HEK293 (cell line): ENCODE measurements around the gene UGT1A1.

ENCODE experiments used
- CTCF ChIA-PET: fragments of 350-600 bp; formaldehyde crosslinking; extraction: SDS; loops from one replicate; lab custom pipeline; 2021; ENCODE audit warnings: antibody characterized with exemption; lab: Yijun Ruan, JAX
- POLR2A ChIA-PET: fragments of 300-600 bp; formaldehyde crosslinking; extraction: SDS; loops from one replicate; lab custom pipeline; 2020; ENCODE audit warnings: antibody characterized with exemption, inconsistent platforms; lab: Yijun Ruan, JAX
- H3K27ac ChIP-seq: fragments of 200-500 bp; sonication (Bioruptor generic); 2 replicates; pipeline ENCODE4 v1.5.1; 2014; ENCODE audit warnings: low read depth, low read length, control low read depth, inconsistent platforms; ENCODE audit errors: extremely low read depth
- H3K36me3 ChIP-seq, 2 experiments: fragments of 200-500 bp in 1 of 2; sonication (Bioruptor generic) in 1 of 2; 1 replicate in 1 of 2; 2 replicates in 1 of 2; pipeline ENCODE4 v1.5.1; 2014 to 2017; ENCODE audit warnings: inconsistent platforms in 2 of 2, low read length in 2 of 2; ENCODE audit not compliant: control insufficient read depth in 2 of 2, insufficient read depth in 1 of 2
- H3K4me1 ChIP-seq: fragments of 200-500 bp; sonication (Bioruptor generic); 2 replicates; pipeline ENCODE4 v1.5.1; 2014; ENCODE audit warnings: mild to moderate bottlenecking, low read length, inconsistent platforms; ENCODE audit not compliant: control insufficient read depth, insufficient read depth
- H3K4me3 ChIP-seq: 2 replicates; pipeline ENCODE4 v1.5.1; 2011; ENCODE audit warnings: low read depth, mild to moderate bottlenecking, control low read depth, low read length, moderate library complexity
- H3K9me3 ChIP-seq: fragments of 200-500 bp; sonication (Bioruptor generic); 2 replicates; pipeline ENCODE4 v1.5.1; 2014; ENCODE audit warnings: low read depth, low read length, inconsistent platforms; ENCODE audit not compliant: control insufficient read depth, insufficient read depth
- EGR2 ChIP-seq: fragments of 450-650 bp; formaldehyde crosslinking; IDR thresholded peaks from 2 replicates; pipeline ENCODE4 v1.5.1; 2016; ENCODE audit warnings: low read depth, missing biosample characterization, missing genetic modification characterization
- GLIS1 ChIP-seq: fragments of 450-650 bp; formaldehyde crosslinking; IDR thresholded peaks from 2 replicates; pipeline ENCODE4 v1.5.1; 2016; ENCODE audit warnings: missing biosample characterization, missing genetic modification characterization
- KLF10 ChIP-seq: fragments of 450-650 bp; IDR thresholded peaks from 2 replicates; pipeline ENCODE4 v1.5.1; 2018; ENCODE audit warnings: missing biosample characterization, mild to moderate bottlenecking, missing genetic modification characterization
- KLF7 ChIP-seq: fragments of 450-650 bp; formaldehyde crosslinking; IDR thresholded peaks from 2 replicates; pipeline ENCODE4 v1.5.1; 2016; ENCODE audit warnings: missing biosample characterization, missing genetic modification characterization, borderline replicate concordance
- MYNN ChIP-seq: fragments of 450-650 bp; formaldehyde crosslinking; IDR thresholded peaks from 2 replicates; pipeline ENCODE4 v1.5.1; 2016; ENCODE audit warnings: missing biosample characterization, missing genetic modification characterization, borderline replicate concordance
- OSR2 ChIP-seq: fragments of 450-650 bp; formaldehyde crosslinking; IDR thresholded peaks from 2 replicates; pipeline ENCODE4 v1.5.1; 2016; ENCODE audit warnings: missing biosample characterization, missing genetic modification characterization
- ZBTB21 ChIP-seq: fragments of 450-650 bp; formaldehyde crosslinking; IDR thresholded peaks from 2 replicates; pipeline ENCODE4 v1.5.1; 2017; ENCODE audit warnings: missing biosample characterization, missing genetic modification characterization
- ZBTB8A ChIP-seq: fragments of 450-650 bp; formaldehyde crosslinking; IDR thresholded peaks from 2 replicates; pipeline ENCODE4 v1.5.1; 2016; ENCODE audit warnings: missing biosample characterization, missing genetic modification characterization
- ZFHX2 ChIP-seq: fragments of 450-650 bp; formaldehyde crosslinking; conservative IDR thresholded peaks from 2 replicates; pipeline ENCODE4 v1.5.1; 2016; ENCODE audit warnings: missing biosample characterization, missing genetic modification characterization
- ZFP41 ChIP-seq: fragments of 450-650 bp; formaldehyde crosslinking; IDR thresholded peaks from 2 replicates; pipeline ENCODE4 v1.5.1; 2016; ENCODE audit warnings: missing biosample characterization, missing genetic modification characterization, borderline replicate concordance
- ZNF155 ChIP-seq: fragments of 450-650 bp; formaldehyde crosslinking; IDR thresholded peaks from 2 replicates; pipeline ENCODE4 v1.5.1; 2016; ENCODE audit warnings: missing biosample characterization, missing genetic modification characterization
- ZNF169 ChIP-seq: fragments of 450-650 bp; formaldehyde crosslinking; IDR thresholded peaks from 2 replicates; pipeline ENCODE4 v1.5.1; 2016; ENCODE audit warnings: missing biosample characterization, missing genetic modification characterization
- ZNF184 ChIP-seq: fragments of 450-650 bp; IDR thresholded peaks from 2 replicates; pipeline ENCODE4 v1.5.1; 2018; ENCODE audit warnings: missing biosample characterization, mild to moderate bottlenecking, missing genetic modification characterization
- ZNF223 ChIP-seq: fragments of 450-650 bp; formaldehyde crosslinking; IDR thresholded peaks from 2 replicates; pipeline ENCODE4 v1.5.1; 2016; ENCODE audit warnings: missing biosample characterization, missing genetic modification characterization
- ZNF24 ChIP-seq: fragments of 450-650 bp; formaldehyde crosslinking; IDR thresholded peaks from 2 replicates; pipeline ENCODE4 v1.5.1; 2016; ENCODE audit warnings: missing biosample characterization, missing genetic modification characterization
- ZNF404 ChIP-seq: fragments of 450-650 bp; formaldehyde crosslinking; IDR thresholded peaks from 2 replicates; pipeline ENCODE4 v1.5.1; 2017; ENCODE audit warnings: missing biosample characterization, missing genetic modification characterization
- ZNF585B ChIP-seq: fragments of 450-650 bp; formaldehyde crosslinking; IDR thresholded peaks from 2 replicates; pipeline ENCODE4 v1.5.1; 2016; ENCODE audit warnings: missing biosample characterization, missing genetic modification characterization
- ZNF629 ChIP-seq: fragments of 450-650 bp; formaldehyde crosslinking; IDR thresholded peaks from 2 replicates; pipeline ENCODE4 v1.5.1; 2017; ENCODE audit warnings: missing biosample characterization, missing genetic modification characterization
- ZNF664 ChIP-seq: fragments of 450-650 bp; formaldehyde crosslinking; IDR thresholded peaks from 2 replicates; pipeline ENCODE4 v1.5.1; 2016; ENCODE audit warnings: missing biosample characterization, missing genetic modification characterization
- ZNF670 ChIP-seq: fragments of 450-650 bp; formaldehyde crosslinking; IDR thresholded peaks from 2 replicates; pipeline ENCODE4 v1.5.1; 2016; ENCODE audit warnings: missing biosample characterization, missing genetic modification characterization, low read depth
- ZNF707 ChIP-seq: fragments of 450-650 bp; formaldehyde crosslinking; IDR thresholded peaks from 2 replicates; pipeline ENCODE4 v1.5.1; 2016; ENCODE audit warnings: missing biosample characterization, missing genetic modification characterization
- ZNF76 ChIP-seq: fragments of 450-650 bp; formaldehyde crosslinking; IDR thresholded peaks from 2 replicates; pipeline ENCODE4; 2016; ENCODE audit warnings: low read depth, missing biosample characterization, missing genetic modification characterization, borderline replicate concordance
- ZNF776 ChIP-seq: fragments of 450-650 bp; formaldehyde crosslinking; IDR thresholded peaks from 2 replicates; pipeline ENCODE4 v1.5.0; 2017; ENCODE audit warnings: missing biosample characterization, missing genetic modification characterization, borderline replicate concordance
- ZNF837 ChIP-seq: fragments of 450-650 bp; formaldehyde crosslinking; IDR thresholded peaks from 2 replicates; pipeline ENCODE4 v1.5.1; 2016; ENCODE audit warnings: missing biosample characterization, missing genetic modification characterization
- ZSCAN16 ChIP-seq: fragments of 450-650 bp; formaldehyde crosslinking; IDR thresholded peaks from 2 replicates; pipeline ENCODE4 v1.5.1; 2016; ENCODE audit warnings: missing biosample characterization, missing genetic modification characterization
- TF ChIP-seq, protein P1 (sequence below): fragments of 450-650 bp; formaldehyde crosslinking; IDR thresholded peaks from 2 replicates; pipeline ENCODE4 v1.5.1; 2017; ENCODE audit warnings: missing biosample characterization, missing genetic modification characterization
- TF ChIP-seq, protein P2 (sequence below): fragments of 450-650 bp; formaldehyde crosslinking; IDR thresholded peaks from 2 replicates; pipeline ENCODE4 v1.5.1; 2016; ENCODE audit warnings: missing biosample characterization, missing genetic modification characterization
- TF ChIP-seq, protein P3 (sequence below): fragments of 450-650 bp; formaldehyde crosslinking; IDR thresholded peaks from 2 replicates; pipeline ENCODE4 v1.5.1; 2016; ENCODE audit warnings: missing biosample characterization, missing genetic modification characterization
- TF ChIP-seq, protein P4 (sequence below): fragments of 450-650 bp; formaldehyde crosslinking; IDR thresholded peaks from 2 replicates; pipeline ENCODE4 v1.5.1; 2016; ENCODE audit warnings: missing biosample characterization, missing genetic modification characterization

Gene UGT1A1

DNA sequence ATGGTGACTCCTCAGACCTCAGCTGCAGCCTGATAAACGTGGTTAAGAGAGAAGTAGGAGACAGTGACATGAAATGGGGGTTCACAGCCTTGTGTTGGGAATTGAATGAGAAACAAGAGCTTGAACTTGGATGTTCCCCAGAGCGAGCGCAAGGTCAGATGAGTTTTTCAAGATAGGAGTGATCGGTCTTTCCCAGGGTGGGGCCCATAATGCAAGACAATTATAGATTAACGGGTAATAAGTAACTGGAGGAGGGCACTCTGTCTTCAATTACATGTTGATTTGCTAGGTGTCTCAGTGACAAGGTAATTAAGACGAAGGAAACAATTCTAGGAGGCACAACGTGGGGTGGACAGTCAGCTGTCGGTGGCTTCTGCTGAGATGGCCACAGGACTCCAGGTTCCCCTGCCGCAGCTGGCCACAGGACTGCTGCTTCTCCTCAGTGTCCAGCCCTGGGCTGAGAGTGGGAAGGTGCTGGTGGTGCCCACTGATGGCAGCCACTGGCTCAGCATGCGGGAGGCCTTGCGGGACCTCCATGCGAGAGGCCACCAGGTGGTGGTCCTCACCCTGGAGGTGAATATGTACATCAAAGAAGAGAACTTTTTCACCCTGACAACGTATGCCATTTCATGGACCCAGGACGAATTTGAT lies 47.3 kb upstream of the UGT1A1 start, which contains the start of gene UGT1A5:
UGT1A5 (plus strand) TSS at position 297 of the 651 bp plus-strand sequence; CDS start at position 382, 85 bp downstream.
- Histone ChIP-seq H3K4me1 (no peaks in the 10 kb centered on the region), H3K27ac (no peak within 1 kb of the TSS), H3K36me3 (no peaks in the 10 kb centered on the region), H3K9me3 (no peaks in the 10 kb centered on the region), H3K4me3 (no peak within 1 kb of the TSS)
- ChIA-PET CTCF (interaction anchor here (1.1 to 2.8 kb wide), 6 partner anchors 37 to 269 kb away, joined by 3 to 11 read pairs (median 4); no protein-coding TSS in a partner anchor), POLR2A (no interaction called here)
- TF ChIP-seq ZNF670 (no peak), OSR2 (tag by site-specific recombination) (no peak), ZNF404 (tag by site-specific recombination) (no peak), ZNF629 (tag by site-specific recombination) (no peak), ZNF776 (tag by site-specific recombination) (no peak), ZNF585B (no peak), ZNF24 (no peak)
- TF ChIP-seq, protein P1, sequence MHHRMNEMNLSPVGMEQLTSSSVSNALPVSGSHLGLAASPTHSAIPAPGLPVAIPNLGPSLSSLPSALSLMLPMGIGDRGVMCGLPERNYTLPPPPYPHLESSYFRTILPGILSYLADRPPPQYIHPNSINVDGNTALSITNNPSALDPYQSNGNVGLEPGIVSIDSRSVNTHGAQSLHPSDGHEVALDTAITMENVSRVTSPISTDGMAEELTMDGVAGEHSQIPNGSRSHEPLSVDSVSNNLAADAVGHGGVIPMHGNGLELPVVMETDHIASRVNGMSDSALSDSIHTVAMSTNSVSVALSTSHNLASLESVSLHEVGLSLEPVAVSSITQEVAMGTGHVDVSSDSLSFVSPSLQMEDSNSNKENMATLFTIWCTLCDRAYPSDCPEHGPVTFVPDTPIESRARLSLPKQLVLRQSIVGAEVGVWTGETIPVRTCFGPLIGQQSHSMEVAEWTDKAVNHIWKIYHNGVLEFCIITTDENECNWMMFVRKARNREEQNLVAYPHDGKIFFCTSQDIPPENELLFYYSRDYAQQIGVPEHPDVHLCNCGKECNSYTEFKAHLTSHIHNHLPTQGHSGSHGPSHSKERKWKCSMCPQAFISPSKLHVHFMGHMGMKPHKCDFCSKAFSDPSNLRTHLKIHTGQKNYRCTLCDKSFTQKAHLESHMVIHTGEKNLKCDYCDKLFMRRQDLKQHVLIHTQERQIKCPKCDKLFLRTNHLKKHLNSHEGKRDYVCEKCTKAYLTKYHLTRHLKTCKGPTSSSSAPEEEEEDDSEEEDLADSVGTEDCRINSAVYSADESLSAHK: no peak
- TF ChIP-seq, protein P2, sequence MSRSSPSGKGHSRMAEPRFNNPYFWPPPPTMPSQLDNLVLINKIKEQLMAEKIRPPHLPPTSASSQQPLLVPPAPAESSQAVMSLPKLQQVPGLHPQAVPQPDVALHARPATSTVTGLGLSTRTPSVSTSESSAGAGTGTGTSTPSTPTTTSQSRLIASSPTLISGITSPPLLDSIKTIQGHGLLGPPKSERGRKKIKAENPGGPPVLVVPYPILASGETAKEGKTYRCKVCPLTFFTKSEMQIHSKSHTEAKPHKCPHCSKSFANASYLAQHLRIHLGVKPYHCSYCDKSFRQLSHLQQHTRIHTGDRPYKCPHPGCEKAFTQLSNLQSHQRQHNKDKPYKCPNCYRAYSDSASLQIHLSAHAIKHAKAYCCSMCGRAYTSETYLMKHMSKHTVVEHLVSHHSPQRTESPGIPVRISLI (tag by site-specific recombination): no peak
- TF ChIP-seq, all 188 proteins: peak for 0

DNA sequence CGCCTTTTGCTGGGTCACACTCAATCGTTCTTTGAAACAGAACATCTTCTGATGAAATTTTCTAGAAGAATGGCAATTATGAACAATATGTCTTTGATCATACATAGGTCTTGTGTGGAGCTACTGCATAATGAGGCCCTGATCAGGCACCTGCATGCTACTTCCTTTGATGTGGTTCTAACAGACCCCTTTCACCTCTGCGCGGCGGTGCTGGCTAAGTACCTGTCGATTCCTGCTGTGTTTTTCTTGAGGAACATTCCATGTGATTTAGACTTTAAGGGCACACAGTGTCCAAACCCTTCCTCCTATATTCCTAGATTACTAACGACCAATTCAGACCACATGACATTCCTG lies 46.8 kb upstream of the UGT1A1 start:
- TF ChIP-seq, protein P3, sequence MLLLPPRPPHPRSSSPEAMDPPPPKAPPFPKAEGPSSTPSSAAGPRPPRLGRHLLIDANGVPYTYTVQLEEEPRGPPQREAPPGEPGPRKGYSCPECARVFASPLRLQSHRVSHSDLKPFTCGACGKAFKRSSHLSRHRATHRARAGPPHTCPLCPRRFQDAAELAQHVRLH (tag by site-specific recombination): no peak
- TF ChIP-seq KLF7 (no peak), ZNF76 (tag by site-specific recombination) (no peak), ZSCAN16 (tag by site-specific recombination) (no peak), ZNF223 (tag by site-specific recombination) (no peak), ZFHX2 (tag by site-specific recombination) (no peak), ZNF155 (tag by site-specific recombination) (no peak), ZFP41 (tag by site-specific recombination) (no peak), MYNN (tag by site-specific recombination) (no peak), GLIS1 (tag by site-specific recombination) (no peak), ZNF707 (tag by site-specific recombination) (no peak), ZBTB8A (tag by site-specific recombination) (no peak), ZNF664 (tag by site-specific recombination) (no peak), EGR2 (no peak), ZNF837 (tag by site-specific recombination) (no peak), ZNF169 (tag by site-specific recombination) (no peak), ZBTB21 (no peak), ZNF184 (tag by site-specific recombination) (no peak), KLF10 (tag by site-specific recombination) (no peak)
- TF ChIP-seq, protein P4, sequence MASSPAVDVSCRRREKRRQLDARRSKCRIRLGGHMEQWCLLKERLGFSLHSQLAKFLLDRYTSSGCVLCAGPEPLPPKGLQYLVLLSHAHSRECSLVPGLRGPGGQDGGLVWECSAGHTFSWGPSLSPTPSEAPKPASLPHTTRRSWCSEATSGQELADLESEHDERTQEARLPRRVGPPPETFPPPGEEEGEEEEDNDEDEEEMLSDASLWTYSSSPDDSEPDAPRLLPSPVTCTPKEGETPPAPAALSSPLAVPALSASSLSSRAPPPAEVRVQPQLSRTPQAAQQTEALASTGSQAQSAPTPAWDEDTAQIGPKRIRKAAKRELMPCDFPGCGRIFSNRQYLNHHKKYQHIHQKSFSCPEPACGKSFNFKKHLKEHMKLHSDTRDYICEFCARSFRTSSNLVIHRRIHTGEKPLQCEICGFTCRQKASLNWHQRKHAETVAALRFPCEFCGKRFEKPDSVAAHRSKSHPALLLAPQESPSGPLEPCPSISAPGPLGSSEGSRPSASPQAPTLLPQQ (tag by site-specific recombination): no peak
- Histone ChIP-seq H3K27ac (no peak overlapping the region), H3K9me3 (no peaks in the 10 kb centered on the region), H3K36me3 (no peaks in the 10 kb centered on the region), H3K4me1 (no peaks in the 10 kb centered on the region), H3K4me3 (no peak overlapping the region)
- ChIA-PET CTCF (interaction anchor here (1.7 to 2.8 kb wide), 2 partner anchors 264 to 270 kb away, joined by 4 to 11 read pairs; no protein-coding TSS in a partner anchor), POLR2A (no interaction called here)
